Muscle layer of duodenum (tissue), 2 donors: ENCODE data around the gene BCAM.
A peak's percentile ranks its signal among the peaks of the same experiment; 100 is the strongest.

Source experiments
- H3K27ac ChIP-seq: one replicate; pipeline ENCODE4 v1.7.0; 2013; ENCODE audit warnings: mild to moderate bottlenecking, low read length
- H3K27me3 ChIP-seq: one replicate; pipeline ENCODE4 v1.7.0; 2013; ENCODE audit warnings: low read depth, mild to moderate bottlenecking, control low read depth, low read length
- H3K36me3 ChIP-seq, 2 donors: one replicate each; pipeline ENCODE4 v1.7.0; 2013; ENCODE audit warnings: low read length in 2 of 2, control low read depth in 1 of 2, mild to moderate bottlenecking in 1 of 2; ENCODE audit not compliant: insufficient read depth in 2 of 2, control insufficient read depth in 1 of 2
- H3K4me1 ChIP-seq, 2 donors: one replicate each; pipeline ENCODE4 v1.7.0; 2013; ENCODE audit warnings: low read length in 2 of 2, mild to moderate bottlenecking in 2 of 2, control low read depth in 1 of 2, moderate library complexity in 1 of 2; ENCODE audit not compliant: insufficient read depth in 2 of 2, control insufficient read depth in 1 of 2
- H3K4me3 ChIP-seq, 2 donors: one replicate each; pipeline ENCODE4 v1.7.0; 2013; ENCODE audit warnings: low read length in 2 of 2, low read depth in 1 of 2, mild to moderate bottlenecking in 1 of 2
- H3K9me3 ChIP-seq, 2 donors: one replicate each; pipeline ENCODE4 v1.7.0; 2013; ENCODE audit warnings: low read length in 2 of 2, control low read depth in 1 of 2, mild to moderate bottlenecking in 1 of 2; ENCODE audit not compliant: control insufficient read depth in 1 of 2
- donor health status: healthy.

Gene BCAM

DNA sequence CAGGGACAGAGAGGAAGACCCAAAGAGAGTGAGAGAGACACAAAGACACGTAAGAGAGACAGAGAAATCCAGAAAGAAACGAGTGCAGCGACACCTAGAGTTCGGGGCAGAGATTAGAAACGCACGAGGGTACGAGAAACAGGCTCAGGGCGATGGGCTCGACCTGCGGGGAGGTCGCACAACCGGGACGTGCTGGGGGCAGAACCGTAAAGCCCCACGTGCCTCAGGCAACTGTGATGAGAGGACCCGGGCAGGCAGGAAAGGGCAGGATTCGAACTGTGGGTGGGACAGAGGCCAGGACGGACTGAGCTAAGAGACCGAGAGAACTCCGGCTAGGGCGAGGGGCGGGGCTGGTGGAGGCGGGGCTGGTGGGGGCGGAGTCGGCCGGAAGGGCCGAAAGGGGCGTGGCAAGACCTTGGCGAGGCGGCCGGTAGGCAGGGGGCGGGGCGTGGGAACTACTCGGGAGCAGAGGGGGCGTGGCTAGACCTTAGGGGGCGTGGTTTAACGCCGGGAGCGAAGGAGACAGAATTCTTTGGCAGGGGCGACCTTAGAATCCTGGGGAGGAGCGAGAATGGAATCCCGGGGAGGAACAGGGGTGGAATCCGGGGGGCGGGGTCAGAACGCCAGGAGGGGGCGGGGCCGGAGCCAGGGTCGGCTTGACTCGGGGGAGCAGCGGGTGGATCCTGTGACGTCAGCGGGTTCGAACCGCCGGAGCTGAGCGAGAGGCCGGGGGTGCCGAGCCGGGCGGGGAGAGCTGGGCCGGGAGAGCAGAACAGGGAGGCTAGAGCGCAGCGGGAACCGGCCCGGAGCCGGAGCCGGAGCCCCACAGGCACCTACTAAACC, 36.9 kb downstream of the BCAM start, which contains the start of gene NECTIN2:
Gene NECTIN2, plus strand, starts transcription at position 686 of the 843 bp plus-strand sequence. CDS start 229 bp downstream, outside the sequence.
- peaks cover 13 to 36% of the 10 kb centered on the region in 2 donors for H3K4me1 ChIP-seq

DNA sequence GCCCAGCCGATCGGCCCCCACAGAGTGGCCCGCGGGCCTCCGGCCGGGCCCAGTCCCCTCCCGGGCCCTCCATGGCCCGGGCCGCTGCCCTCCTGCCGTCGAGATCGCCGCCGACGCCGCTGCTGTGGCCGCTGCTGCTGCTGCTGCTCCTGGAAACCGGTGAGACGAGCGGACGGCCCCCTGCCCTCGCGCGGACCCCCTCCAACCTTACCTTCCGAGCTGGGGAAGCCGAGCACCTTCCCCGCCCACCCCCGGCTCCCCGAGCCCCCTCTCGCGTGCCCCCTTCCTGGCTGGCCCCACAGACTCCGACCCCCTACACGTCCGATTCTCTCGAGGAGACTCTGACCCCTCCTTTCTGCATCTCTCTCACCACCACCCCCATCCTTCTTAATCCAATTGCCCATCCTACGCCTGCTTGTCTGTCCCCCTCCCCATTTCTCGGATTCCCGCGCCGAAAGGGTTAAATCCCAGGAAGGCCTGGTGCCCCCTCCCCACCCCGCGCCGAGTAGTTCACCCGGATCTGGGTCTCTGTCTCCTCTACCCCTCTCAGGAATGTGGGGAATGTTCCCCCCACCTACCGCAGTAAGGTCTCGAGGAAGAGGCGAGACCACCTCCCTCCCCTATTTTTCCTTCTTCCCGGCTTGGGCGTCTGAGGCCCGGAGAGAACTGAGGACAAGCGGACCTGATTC, 37.7 kb downstream of the BCAM start:
- Histone ChIP-seq H3K27ac (peak overlapping the region; percentile 98), H3K27me3 (no peaks in the 10 kb centered on the region), H3K9me3 (no peaks in the 10 kb centered on the region), H3K4me1 (peaks cover 13 to 36% of the 10 kb centered on the region in 2 donors), H3K36me3 (no peaks in the 10 kb centered on the region), H3K4me3 (peak overlapping the region; percentile 87 to 88)

More for the DNA sequence above, 36.9 kb downstream of the BCAM start, which contains the start of gene NECTIN2:
- Histone ChIP-seq H3K9me3 (no peaks in the 10 kb centered on the region), H3K36me3 (no peaks in the 10 kb centered on the region), H3K27ac (peak within 1 kb of the TSS; percentile 98), H3K27me3 (no peaks in the 10 kb centered on the region), H3K4me3 (peak within 1 kb of the TSS; percentile 87 to 88)

DNA sequence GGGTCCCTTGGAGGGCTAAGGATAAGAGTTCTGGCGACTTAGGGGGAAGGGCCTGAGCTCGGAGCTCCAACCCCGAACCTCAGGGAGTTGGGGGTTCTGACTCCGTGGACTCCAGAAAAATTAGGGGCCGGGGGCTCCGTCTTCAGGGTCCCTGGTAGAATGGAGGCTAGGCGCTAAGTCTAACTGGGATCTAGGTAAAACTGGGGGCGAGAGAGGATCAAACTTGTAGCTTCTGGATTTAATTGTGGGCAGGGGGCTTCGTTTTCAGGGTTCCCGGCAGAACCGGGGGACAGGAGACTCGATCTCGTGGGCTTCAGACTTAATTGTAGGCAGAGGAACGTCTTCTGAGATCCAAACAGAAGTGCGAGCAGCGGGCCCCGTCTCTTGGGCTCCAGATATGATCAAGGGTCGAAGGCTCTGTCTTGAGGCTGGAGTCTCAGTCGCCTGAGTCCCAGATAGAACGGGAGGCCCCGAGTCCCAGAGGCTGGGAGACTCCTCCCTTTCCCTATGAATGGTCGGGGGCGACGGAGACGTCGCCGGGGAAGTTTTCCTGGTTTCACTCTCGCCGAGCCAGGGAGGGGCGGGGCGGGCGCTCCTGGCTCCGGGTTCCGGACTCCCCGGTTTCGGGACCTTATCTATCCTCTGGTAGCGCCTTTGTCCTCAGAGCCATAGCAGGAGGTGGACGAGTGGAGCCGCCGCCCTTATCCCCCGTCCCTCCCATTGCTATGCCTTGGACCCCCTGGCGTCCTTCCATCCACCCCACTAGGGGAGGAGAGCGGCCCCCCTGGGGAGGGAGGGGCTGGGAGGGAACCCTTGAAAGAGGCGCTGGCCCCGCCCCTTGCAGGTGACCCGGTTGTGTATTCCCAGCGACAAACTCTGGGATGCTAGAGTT, 38.5 kb downstream of the BCAM start:
- H3K4me3 ChIP-seq, result peak overlapping the region; percentile 87 to 88
- H3K27ac ChIP-seq, result peak overlapping the region; percentile 98
- H3K36me3 ChIP-seq, result no peaks in the 10 kb centered on the region
- peaks cover 13 to 36% of the 10 kb centered on the region in 2 donors for H3K4me1 ChIP-seq
- no peaks in the 10 kb centered on the region for H3K9me3 ChIP-seq
- H3K27me3 ChIP-seq, result no peaks in the 10 kb centered on the region

DNA sequence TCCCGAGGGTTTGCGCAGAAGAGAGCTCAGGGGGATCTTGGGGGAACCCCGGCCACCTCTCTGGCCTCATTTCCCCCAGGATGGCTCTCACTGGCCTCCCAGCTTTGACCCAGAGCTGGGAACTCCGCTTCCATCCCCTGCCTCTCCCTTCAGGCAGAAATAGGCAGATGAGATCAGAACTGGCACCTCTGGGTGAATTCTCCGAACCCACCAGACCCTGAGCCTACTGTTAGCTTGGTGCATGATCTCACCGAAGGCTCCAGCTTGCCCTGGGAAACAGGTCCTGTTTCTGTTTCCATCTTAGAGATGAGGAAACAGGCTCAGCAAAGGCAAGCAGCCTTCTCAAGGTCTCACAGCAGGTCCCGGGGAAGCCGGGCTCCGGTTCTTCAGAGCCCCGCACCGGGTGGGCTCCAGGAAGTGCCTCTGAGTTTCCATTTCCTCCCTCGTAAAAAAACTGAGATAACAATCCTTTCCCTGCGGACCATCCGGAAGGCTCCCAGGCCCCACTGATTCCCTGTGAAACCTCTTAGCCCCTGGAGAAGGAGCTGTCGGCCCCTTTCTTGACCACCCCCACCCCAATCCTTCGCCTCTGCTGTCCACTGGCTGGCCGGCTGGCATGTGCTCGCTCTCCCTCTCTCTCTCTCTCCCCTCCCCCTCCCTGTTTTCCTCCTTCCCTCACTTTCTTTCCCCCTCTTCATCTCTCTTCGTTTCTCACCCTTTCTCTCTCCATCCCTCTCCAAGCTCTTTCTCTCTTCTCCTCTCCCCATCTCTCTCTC, 39.3 kb downstream of the BCAM start:
- Histone ChIP-seq H3K36me3 (no peaks in the 10 kb centered on the region), H3K4me3 (peak overlapping the region; percentile 87 to 88), H3K4me1 (peaks cover 13 to 36% of the 10 kb centered on the region in 2 donors), H3K9me3 (no peaks in the 10 kb centered on the region), H3K27me3 (no peaks in the 10 kb centered on the region), H3K27ac (peak overlapping the region; percentile 98)

DNA sequence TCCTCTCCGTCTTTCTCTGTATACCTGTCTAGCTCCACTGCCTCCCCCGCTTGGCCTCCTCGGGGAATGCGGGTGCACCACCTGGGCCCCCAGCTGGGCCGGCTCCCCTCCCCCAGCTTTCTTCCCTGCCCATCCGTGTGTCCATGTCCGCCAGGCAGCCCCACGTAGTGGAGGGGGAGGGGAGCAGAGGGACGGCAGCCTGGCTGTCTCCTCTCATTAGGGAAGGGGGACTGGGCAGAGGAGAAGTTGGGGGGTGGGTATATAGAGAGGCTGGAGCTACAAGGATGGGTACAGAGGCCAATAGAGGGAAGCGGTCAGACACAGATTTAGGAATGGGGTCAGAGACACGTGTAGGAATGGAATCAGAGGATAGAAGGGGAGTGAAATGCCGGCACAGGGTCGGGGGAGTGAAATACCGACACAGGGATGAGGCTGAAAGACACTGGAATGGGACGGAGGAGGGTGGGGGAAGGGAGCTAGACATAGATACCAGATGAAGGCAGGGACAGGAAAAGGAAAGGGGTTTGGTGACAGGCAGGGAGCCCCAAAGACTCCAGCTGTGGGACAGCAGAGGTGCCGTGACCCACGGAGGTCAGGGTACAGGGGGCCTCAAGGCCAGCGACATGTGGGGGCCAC, 40.0 kb downstream of the BCAM start:
- peaks cover 13 to 36% of the 10 kb centered on the region in 2 donors for H3K4me1 ChIP-seq
- H3K4me3 ChIP-seq, result peak overlapping the region; percentile 87 to 88
- H3K36me3 ChIP-seq, result no peaks in the 10 kb centered on the region

DNA sequence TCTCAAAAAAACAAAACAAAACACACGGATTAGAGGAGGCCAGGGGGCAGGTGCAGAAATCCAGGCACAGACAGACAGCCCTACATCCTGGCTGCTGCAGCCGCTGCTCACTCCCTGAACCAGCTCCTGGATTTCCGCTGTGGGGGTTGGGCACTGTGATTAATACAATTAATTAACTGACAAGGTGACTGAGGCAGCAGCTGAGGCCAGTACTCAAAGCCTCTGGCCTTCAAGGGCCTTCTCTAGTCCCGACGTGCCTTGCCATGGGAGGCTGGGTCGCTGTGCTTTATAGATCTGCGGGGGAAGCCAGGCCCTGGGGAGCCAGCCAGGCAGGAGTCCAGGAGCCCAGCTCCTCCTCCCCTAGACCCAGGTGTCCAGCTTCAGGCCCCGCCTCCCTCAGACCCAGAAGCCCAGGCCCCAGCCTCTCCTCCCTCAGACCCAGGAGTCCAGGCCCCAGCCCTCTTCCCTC, 41.8 kb downstream of the BCAM start:
- no peaks in the 10 kb centered on the region for H3K9me3 ChIP-seq
- H3K4me3 ChIP-seq, result no peak overlapping the region
- H3K36me3 ChIP-seq, result peaks cover 0 to 4% of the 10 kb centered on the region in 2 donors
- H3K4me1 ChIP-seq, result peaks cover 9 to 27% of the 10 kb centered on the region in 2 donors
- no peak overlapping the region for H3K27ac ChIP-seq
- no peaks in the 10 kb centered on the region for H3K27me3 ChIP-seq

More for the DNA sequence above, 40.0 kb downstream of the BCAM start:
- peak overlapping the region; percentile 98 for H3K27ac ChIP-seq
- H3K27me3 ChIP-seq, result no peaks in the 10 kb centered on the region
- no peaks in the 10 kb centered on the region for H3K9me3 ChIP-seq

DNA sequence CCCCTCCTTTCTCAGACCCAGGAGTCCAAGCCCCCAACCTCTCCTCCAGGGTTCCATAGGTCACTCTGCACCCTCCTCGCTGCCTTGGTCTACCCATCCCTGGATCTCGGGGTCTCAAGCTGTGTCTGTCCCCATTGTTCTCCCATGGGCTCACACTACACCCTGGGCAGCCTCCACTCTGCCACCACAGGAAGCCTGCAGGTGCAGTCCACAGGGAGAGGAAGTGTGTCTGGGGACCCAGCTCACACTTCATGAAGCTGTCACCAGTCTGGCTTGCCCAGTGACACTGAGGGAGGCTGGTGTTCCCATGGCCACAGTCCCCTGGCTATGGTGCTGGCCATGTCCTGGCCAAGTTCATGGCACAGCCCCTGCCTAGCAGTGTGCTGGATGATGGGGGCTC, 42.5 kb downstream of the BCAM start:
- no peaks in the 10 kb centered on the region for H3K9me3 ChIP-seq
- peaks cover 9 to 27% of the 10 kb centered on the region in 2 donors for H3K4me1 ChIP-seq
- H3K27ac ChIP-seq, result no peak overlapping the region
- no peak overlapping the region for H3K4me3 ChIP-seq
- peaks cover 0 to 5% of the 10 kb centered on the region in 2 donors for H3K36me3 ChIP-seq
- H3K27me3 ChIP-seq, result no peaks in the 10 kb centered on the region

DNA sequence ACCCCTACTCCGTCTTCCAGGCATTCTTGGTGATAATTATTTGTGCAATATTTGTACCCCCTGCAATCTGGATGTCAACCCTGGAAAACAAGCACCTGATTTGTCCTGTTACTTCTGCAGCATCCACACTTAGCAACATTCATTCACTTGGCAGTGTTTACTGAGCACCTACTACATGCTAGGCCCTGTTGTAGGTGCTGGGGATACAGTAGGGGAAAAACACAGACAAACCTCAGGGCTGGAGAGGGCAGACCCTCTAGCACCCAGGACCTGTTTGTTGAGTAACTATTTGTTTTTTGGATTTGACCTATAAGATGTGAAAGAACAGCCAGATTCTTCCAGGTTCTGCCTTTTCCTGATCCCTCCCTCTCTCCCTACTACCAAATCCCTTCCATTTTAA, 46.7 kb downstream of the BCAM start:
- H3K27ac ChIP-seq, result no peak overlapping the region
- peaks cover 0 to 10% of the 10 kb centered on the region in 2 donors for H3K36me3 ChIP-seq
- H3K9me3 ChIP-seq, result no peaks in the 10 kb centered on the region
- no peak overlapping the region for H3K4me3 ChIP-seq
- H3K27me3 ChIP-seq, result no peaks in the 10 kb centered on the region
- H3K4me1 ChIP-seq, result no peaks in the 10 kb centered on the region

DNA sequence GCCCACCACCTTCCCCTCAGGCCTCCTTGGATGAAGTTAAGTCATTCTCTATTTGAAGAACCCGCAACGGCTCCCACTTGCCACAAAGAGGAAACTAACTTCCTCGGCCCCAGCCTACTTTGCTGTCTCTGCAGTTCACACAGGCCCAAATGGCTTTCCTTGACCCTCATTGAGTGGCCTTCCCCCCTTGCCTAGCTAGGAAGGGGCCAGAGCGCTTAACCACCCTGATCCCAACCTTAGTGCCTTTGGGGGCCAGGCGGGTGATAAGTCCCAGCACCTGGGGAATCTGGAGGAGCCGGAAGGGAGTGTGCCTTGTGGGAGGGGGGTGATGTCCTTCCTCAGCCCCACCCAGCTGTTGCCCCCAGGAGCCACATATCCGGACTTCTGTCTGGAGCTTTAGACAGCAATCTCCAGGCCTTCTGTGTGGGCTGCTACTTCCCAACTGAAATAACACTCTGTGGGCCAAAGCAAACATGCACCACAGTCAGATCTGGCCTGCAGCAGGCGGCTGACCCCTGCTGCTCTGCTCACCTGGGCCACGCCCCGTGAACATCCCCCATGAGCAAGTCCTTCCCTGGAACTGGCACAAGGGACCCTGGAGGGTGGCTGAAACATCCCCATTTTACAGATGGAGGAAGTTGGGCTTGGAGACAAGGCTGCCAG, 47.6 kb downstream of the BCAM start:
- H3K9me3 ChIP-seq, result no peaks in the 10 kb centered on the region
- no peaks in the 10 kb centered on the region for H3K27me3 ChIP-seq
- H3K27ac ChIP-seq, result no peak overlapping the region
- no peaks in the 10 kb centered on the region for H3K4me1 ChIP-seq
- peaks cover 0 to 10% of the 10 kb centered on the region in 2 donors for H3K36me3 ChIP-seq
- H3K4me3 ChIP-seq, result no peak overlapping the region
